Glomerular endothelial cell (primary cell): ENCODE measurements around the gene ATG2B. TPM values are rescaled to one million over a fixed set of nuclear protein-coding genes. Genes with fewer than 3 reads are reported as not detected.

Experiments used
- DNase-seq: peaks from one replicate; pipeline ENCODE4 v3.0.0-alpha.2; 2011; ENCODE audit warnings: low read depth, low spot score; ENCODE audit errors: extremely low read depth
- total RNA-seq: library from RNA; depleted of rRNA; stranded (reverse); fragments of >200 nt; gene quantifications from 2 replicates; pipeline ENCODE4 v1.2.3, GENCODE V29; 2015

Gene ATG2B
- total RNA-seq, 1 donor from 2014 or later: 13.9 TPM

DNA sequence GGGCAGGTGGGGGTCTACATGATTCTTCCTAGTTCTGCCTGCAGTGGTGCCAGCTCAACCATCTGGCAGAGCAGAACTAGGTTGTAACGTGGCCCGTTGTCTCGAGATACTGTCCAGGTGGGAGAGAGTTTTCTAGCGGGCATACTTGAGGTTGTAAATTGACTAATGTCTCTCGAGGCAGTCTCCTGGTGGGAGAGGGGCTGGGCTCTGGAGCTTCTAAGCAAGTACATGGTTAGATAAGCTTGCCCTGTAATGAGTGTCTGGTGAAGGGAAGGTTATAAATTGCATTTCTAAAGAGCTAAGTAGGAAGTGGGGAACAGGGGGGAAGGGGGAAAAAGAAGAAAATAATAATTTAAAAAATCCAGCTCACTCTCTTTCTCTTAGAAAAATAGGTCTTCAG, 89.0 kb downstream of the ATG2B start:
- no peak for DNase-seq

DNA sequence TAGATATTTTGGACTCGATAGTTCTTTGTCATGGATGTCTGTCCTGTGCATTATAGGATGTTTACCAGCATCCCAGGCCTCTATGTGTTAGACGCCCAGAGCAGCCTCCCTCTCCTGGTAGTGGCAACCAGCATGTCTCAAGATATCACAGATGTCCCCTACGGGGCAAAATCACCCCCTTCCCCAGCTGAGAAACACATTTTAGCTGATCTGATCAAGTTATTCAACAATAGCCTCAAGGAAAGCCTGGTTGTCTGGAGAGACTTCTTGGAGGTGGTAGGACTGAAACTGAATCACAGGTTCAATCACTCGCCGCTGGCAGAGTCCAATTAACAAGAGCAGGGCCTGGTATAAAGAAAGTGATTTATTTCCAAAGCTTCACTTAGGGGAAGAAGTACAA, 89.5 kb downstream of the ATG2B start:
- DNase-seq: no peak

DNA sequence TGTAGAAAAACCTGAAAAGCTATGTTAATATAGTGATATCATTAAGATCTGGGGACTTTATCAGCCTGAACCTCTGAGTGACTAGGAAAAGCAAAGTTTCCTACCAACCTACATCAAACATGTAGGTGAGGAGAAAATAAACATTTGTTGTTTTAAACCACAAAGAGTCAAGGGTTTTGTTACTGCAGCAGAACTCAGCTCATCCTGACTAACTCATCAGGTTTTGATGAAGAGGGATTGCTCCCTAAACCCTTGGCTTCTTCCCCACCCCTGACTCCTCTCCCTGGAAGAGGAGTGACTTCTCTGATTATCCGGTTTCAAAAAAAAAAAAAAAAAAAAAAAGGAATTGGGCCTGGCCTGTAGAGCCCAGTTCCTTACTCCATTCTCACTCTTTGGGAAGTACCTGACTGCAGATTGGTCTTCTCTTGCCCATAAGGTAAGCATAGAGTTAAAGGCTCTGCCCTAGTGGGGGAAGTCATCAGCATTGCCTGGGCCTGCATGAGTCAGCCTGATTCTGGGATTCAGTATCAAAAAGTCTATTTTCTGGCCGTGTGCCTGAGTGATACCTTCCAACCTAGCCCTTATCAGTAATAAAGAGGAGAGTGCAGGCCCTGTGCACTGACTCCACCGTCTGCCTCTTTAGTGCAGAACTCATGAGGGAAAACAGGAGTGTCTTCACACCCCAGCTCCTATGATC, 90.2 kb downstream of the ATG2B start:
- no peak for DNase-seq

DNA sequence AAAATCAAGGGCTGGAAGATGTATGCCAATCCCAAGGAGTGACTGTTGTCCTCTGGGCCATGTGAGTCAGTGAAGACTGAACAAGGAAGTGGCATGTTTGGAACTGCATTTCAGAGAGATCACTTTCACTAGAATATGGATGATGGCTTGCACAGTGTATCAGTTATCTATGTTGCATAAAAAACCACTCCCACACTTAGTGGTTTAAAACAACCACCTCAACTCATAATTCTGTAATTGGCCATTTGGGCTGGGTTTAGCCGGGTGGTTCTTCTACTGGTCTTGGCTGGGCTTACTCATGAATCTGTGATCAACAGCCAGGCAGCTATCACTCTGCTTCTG, 91.7 kb downstream of the ATG2B start:
- DNase-seq: no peak

DNA sequence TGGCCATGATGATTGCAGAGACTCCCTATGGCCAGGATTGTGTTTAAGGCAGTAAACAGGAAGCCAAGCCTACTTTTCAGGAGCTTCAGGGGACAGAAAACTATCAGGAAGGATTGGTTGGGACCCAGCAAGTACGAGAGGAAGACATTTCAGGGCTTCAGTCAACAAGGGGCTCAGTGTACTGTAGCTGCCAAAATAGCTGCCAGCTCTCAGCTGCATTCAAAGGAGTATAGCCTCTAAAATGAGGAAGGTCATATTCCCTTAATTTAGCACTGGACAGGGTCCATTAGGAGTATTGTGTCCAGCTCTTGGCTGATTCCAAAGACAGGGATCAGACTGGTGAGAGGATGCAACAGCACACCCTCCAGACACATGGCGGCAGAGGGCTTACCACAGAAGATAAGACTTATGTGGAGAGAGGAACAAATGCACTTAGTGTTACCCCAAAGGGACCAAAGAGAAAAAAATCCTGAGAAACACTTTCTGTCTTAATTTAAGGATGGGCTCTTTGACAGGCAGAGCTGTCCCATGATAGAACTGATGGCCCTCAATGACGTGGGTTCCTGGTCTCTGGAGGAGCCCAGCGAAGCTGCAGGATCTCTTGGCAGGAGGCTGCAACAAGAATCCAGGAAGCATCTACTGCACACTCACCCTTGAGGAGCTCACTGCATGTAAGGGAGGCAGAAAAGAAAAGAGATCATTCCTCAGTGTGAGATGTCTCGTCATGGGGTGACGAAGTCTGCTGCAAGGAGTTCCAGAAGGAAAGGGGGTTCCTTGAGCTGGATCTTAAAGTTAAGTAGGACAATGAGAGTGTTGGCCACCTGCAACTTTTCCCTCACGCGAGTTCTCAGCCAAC, 92.3 kb downstream of the ATG2B start:
- no peak for DNase-seq

DNA sequence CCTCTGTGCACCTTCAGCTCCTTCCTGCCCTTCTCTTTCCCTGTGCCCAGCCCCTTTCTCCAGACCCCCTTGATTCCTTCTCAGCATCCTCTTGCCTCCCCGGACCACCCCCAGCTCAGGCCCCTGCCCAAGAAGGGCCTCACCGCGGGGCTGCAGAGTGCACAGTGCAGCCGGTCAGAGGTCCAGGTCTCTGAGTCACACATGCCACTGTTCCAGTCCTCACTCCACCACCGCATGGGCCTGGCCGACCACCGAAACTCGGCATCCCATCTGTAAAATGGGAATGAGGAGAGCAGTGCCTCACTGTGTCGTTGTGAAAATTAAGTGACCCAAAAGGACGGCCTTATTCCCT, 93.8 kb downstream of the ATG2B start:
- no peak for DNase-seq

DNA sequence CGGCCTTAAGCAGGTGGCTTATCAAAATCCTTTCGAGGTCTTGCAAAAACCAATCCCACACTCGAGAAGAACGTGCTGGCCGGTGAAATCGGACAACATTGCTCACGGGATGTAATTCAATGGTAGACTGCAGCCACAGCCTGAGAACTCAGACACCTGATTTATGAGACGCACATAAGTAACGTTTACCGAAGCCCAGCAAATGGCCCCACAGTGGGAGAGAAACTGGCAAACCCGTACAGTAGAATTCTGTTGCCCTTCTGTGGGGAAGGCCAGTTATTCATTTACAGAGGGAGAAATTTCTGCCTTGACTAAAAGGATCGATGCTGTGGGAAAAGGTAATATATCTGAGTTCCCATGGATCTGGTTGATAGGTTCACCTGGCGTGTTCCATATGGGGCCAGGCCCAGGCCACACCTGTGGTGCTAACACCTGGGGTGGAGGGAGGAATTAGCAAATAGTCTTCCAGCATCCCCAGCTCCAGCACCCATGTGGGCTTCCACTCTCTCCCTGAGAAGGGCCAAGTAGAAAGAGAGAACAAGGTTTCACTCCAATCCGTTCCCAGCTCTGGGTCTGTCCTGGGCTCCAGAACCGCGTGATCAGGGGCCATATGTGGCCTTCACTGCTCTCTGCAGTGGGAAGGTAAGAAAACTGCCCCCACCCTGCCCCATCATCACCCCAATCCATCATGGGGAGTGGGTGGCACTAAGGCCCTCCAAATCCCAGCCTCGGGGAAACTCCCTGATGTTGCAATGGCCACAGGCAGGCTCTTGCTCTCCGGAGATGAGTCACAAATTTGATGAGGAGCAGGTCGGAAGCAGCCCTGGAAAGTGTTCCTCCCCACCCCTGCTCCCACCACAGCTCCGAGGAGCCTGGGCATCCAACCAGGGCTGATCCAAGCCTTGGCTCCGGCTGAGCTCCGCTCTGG, 94.4 kb downstream of the ATG2B start:
- DNase-seq: no peak

DNA sequence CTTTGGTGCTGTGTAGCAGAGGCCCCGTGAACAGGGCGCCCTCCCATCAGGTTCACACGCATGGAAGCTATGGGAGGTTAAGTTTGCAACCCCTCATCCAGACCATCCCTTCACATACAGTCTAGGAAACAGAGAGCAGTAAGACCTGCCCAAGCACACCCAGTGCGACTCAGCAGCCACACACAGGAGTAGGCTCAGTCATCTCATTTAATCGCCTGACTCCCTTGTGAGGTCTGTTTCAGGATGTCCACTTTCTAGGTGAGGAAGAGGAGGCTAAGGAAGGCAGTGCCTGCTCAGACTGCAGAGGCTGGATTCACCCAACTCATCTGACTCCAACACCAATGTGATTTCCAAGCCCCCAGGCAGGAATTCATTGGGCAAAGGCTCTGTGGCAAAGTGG, 95.2 kb downstream of the ATG2B start:
- no peak for DNase-seq

DNA sequence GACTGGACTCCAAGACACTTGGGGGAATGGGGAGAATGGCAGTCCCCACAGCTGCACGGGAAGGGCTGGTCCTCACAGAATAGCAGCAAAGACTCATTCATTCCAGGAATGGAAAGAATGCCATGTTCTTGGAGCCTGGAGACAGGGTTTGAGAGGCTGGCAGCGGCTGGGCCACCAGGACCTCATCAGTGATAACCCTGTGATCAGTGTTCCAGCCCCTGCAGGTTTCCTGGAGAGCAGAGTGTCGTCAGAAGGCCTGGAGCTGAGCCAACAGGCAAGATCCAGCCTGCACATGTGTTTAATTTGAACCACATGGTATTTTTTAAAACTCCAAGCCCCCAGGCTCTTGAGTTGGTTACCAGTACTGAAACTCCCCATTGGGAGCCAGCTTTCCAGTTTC, 95.8 kb downstream of the ATG2B start:
- DNase-seq: no peak

DNA sequence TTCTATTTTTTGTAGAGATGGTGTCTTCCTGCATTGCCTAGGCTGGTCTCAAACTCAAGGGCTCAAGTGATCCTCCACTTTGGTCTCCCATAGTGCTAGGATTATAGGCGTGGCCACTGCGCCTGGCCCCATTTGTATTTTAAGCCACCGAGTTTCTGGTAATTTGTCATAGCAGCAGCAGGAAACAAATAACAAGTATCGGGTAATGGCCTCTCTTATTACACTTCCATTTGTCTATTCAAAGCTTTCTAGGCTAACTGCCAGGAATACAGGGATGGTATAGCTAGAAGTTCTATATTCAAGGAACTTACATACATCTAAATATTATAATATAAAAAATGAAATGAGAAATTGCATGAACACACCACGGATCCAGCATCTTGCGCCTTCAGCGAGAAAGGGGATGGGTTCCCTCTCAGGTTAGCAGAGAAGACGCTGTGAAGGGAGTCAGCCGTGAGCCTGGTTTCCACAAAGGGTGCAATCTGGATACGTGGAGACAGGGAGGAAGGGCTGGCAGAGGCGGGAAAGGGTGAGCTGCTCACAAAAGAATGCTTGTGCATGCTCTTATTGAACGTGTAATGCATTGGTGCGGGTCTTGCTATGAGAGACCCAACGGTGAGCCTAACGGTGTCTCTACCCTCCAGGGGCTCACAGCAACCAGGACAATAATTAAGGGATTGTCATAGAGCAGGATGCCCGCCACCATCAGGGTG, 97.6 kb downstream of the ATG2B start:
- no peak for DNase-seq

DNA sequence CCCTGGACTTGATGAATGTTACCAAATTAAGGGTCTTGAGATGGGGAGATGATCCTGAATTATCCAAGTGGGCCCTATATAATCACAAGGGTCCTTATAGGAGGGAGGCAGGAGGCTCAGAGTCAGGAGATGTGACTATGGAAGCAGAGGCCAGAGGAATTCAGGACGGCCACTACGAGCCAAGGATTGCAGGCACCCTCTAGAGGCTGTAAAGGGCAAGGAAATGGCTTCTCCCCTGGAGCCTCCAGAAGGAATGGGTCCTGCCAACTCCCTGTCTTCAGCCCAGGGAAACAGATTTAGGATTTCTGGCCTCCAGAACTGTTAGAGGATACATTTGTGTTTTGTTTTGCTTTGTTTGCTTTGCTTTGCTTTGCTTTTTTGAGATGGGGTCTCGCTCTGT, 98.3 kb downstream of the ATG2B start:
- DNase-seq: no peak

DNA sequence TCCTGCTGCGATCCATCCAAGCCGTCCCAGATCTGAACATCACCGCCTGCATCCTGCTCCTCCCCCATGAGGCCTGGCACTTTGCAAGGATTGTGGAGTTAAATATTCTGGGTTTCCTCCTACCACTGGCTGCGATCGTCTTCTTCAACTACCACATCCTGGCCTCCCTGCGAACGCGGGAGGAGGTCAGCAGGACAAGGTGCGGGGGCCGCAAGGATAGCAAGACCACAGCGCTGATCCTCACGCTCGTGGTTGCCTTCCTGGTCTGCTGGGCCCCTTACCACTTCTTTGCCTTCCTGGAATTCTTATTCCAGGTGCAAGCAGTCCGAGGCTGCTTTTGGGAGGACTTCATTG, 99.0 kb downstream of the ATG2B start:
- DNase-seq: no peak

DNA sequence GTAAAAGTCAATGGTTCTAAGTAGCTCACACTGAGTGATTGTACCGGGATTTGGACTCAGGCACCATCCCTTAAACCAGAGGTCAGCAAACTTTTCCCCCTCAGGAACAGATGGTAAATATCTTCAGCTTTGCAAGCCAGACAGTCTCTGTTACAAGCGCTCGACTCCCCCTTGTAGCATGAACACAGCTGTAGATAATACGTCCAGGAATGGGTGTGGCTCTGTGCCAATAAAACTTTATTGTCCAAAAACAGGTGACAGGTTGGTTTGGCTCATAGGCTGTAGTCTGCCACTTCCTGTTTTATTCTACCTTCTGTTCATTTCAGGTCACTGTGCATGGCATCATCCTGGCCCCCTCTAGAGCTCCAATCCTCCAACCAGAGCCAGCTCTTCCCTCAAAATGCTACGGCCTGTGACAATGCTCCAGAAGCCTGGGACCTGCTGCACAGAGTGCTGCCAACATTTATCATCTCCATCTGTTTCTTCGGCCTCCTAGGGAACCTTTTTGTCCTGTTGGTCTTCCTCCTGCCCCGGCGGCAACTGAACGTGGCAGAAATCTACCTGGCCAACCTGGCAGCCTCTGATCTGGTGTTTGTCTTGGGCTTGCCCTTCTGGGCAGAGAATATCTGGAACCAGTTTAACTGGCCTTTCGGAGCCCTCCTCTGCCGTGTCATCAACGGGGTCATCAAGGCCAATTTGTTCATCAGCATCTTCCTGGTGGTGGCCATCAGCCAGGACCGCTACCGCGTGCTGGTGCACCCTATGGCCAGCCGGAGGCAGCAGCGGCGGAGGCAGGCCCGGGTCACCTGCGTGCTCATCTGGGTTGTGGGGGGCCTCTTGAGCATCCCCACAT, 99.6 kb downstream of the ATG2B start:
- no peak for DNase-seq

DNA sequence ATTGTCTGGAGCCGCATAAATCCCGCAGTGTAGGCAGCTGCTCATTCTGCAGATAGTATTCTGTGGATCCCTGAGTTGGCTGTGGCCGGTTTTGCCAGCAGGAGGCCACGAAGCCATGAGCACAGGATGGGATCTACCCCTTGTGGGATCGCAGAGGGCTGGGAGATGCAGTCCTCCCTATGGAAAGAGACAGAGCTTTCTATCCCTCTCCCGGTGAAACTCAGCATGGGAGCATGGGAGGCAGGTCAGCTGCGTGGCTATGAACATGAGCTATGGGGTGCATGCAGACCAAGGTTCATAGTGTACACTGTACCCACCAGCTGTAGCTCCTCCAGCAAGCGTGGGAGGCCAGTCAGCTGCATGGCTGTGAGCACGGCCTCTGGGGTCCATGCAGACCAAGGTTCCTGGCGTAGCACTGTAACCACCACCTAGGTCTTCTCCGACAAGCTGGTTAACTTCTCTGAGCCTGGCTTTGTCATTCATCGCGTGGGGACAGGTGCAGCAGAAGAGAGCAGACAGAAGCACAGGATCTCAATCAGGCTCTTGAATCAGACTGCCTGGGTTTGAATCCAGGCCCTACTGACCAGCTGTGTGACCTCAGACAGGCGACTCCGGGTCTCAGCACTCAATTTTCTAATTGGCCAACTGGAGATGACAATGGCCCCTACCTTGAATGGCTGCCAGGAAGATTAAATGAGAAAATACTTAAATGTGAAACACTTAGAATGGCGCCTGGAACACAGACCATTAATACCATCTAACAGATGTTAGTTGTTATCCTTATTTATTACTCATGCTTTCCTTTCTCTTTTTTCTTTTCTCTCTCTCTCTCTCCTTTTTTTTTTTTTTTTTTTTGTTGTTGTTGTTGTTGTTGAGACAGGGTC, 101.1 kb downstream of the ATG2B start:
- no peak for DNase-seq

DNA sequence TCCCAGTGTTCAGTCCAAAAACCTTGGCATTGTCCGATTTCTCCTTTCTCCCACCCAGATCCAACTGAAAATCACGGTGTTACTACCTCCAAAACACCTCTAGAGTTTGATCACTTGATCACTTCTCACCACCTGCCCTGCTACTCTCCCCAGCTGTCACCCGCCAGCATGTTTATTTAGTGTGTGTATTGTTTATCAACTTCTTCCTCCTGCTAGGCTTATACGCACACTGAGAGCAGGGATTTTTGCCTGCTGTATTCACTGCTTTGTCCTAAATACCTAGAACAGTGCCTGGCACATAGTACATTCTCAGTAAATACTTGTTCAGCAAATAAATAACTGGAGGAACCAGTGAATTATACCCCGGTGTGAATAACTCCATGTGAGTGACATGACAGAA, 102.1 kb downstream of the ATG2B start:
- no peak for DNase-seq

DNA sequence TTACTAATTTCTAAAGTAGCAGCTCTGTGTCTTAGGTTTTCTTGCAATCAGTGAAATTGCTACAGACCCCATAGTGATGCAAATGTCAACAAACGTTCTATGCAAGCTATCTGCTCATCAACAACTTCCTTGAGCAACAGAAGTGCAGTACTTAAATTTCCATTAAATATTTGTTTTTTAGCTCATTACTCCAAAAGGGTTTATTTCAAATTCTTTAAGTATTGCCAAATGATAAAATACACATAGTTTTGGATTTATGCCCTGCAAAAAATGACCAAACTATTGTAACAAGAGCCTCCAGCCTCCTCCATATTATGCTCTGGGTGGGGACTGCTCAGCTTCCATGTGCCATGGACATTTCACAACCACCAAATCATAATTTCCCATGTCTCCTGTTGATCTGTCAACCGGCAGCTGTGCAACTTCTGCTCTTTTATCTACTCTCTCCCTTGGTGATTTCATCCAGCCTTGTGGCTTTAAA, 102.8 kb downstream of the ATG2B start:
- DNase-seq: no peak

DNA sequence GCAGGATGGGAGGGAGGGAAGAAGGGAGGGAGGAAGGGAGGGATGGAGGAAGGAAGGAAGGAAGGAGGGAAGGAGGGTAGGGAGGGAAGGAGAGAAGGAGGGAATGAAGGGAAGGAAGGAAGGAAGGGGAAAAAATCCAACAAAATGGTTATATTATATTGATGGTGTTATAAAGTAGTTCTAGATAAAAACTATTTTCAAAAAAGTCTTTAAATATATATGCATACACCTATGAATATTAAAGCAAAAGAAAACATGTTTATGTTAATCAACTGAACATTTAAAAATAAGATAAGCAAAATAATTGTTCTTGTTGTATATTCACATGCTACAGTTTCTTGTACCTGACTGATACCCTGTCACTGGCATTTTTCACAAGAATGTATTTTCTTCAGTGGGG, 105.2 kb downstream of the ATG2B start:
- DNase-seq: no peak

DNA sequence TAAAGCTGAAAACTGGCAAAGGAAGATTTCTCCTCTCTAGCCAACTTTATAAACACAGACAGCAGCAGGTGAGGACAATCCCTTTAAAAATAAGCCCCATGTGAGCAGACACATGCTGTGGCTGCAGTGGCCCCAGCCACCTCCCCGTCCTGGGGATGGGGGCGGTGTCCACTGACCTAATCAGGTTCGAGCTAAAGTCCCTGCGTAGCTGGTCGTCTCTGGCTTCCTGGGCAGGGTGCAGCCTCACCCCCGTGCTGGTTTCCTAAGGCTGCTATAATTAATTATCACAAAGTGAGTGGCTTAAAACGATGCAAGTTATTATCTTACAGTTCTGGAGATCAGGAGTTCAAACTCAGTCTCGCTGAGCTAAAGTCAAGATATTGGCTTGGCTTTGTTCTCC, 106.1 kb downstream of the ATG2B start:
- DNase-seq: no peak

DNA sequence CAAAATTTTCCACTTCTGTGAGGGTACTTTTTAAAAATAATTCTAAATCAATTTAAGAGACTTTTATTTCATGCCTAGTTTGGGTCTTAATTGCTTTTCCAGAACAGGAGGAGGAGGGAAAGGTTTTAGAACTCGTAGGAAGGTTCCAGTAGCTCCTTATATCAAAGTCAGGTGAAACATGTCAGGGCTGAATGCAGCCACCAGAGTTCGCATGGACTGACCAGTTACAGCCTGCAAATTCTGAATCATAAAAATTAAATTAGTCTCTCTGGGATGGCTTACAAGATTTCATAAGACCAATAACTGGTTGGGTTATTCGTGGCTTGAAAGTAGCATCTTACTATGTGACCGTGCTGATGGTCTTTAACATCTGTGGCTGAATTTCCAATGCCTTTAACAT, 106.7 kb downstream of the ATG2B start:
- DNase-seq: no peak
